Epithelial cell of esophagus (primary cell): ENCODE measurements around the gene GPC6.

Experiments used
- DNase-seq: peaks from one replicate; pipeline ENCODE4 v3.0.0; 2010; ENCODE audit warnings: low read depth
- H3K4me3 ChIP-seq: 2 replicates; pipeline ENCODE4 v1.5.1; 2011; ENCODE audit warnings: mild to moderate bottlenecking, low read length, control low read depth
- TF ChIP-seq, protein P1 (sequence below): IDR thresholded peaks from 2 replicates; pipeline ENCODE4 v1.5.1; 2011; ENCODE audit warnings: low read depth, mild to moderate bottlenecking, low read length, control low read depth, inconsistent platforms; ENCODE audit not compliant: insufficient read depth; ENCODE audit errors: missing control alignments

Gene GPC6

DNA sequence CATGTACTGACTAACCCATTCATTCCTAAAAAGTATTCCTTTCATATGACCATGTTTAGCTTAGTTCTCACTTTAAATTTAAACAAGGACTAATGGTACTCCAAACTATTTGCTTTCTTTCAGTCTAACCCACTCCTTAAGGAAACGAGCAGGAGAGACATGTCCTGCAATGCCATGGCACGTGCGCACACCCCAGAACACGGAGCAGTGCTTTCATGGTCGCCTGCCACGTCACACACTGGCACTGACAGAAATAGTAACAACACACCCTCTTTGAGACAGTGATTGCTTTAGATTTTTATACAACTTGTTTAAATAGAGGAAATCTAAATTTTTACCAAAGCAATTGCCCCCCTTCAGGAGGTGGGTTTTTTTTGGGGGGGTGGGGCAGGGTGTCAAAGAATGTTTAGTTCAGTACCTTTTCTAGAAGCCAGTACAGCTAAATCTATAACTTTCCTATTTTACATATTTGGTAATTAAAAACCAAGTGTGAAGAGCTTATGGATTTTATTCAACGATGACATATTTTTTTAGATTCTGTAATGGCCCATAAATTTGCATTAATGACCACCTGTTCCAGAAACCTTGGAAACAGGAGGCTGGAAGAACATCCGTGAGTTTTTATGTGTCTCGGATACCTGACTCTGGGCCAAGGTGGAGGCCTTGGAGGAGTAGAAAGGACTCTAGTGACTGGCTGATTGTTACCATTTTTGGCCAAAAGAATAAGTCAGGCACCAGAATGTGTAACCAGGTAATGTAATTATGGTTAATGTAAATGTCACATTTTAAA lies 1005.7 kb downstream of the GPC6 start:
- TF ChIP-seq, protein P1, sequence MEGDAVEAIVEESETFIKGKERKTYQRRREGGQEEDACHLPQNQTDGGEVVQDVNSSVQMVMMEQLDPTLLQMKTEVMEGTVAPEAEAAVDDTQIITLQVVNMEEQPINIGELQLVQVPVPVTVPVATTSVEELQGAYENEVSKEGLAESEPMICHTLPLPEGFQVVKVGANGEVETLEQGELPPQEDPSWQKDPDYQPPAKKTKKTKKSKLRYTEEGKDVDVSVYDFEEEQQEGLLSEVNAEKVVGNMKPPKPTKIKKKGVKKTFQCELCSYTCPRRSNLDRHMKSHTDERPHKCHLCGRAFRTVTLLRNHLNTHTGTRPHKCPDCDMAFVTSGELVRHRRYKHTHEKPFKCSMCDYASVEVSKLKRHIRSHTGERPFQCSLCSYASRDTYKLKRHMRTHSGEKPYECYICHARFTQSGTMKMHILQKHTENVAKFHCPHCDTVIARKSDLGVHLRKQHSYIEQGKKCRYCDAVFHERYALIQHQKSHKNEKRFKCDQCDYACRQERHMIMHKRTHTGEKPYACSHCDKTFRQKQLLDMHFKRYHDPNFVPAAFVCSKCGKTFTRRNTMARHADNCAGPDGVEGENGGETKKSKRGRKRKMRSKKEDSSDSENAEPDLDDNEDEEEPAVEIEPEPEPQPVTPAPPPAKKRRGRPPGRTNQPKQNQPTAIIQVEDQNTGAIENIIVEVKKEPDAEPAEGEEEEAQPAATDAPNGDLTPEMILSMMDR = no peak
- no peak for DNase-seq
- no peak overlapping the region for H3K4me3 ChIP-seq

DNA sequence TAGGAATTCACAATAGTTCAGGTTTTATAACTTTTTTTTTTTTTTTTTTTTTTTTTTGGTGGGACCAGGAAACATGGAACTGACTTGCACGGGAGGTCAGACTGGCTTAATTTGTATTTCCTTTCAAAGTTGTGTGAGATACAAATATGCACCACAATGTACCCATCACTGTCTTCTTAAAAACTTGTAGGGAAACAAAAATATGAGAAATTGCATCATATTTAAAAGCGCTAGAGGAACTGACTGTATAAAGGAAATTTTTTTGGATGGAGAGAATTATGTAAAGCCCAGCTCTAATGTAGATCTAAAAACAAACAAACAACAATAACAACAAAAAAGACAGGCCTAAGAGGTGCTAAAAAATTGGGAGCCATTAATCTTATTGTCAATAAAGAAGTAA lies 1006.3 kb downstream of the GPC6 start:
- TF ChIP-seq, protein P1 = no peak
- DNase-seq = no peak
- H3K4me3 ChIP-seq = no peak overlapping the region

DNA sequence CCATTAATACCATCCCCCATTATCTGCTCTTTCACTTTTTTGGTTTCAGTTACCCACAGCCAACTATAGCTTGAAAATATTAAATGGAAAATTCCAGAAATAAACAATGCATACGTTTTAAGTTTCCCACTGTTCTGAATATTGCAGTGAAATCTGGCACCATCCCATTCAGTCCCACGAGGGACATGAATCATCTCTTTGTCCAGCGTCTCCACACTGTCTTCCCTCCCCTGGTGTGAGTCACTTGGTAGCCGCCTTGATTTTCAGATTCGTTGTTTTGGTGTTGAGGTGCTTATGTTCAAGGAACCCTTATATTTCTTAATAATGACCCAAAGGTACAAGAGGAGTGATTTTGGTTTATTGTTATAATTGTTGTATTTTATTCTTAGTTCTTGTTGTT lies 1006.8 kb downstream of the GPC6 start:
- H3K4me3 ChIP-seq = no peak overlapping the region
- TF ChIP-seq, protein P1 = no peak
- DNase-seq = peak; percentile 90

DNA sequence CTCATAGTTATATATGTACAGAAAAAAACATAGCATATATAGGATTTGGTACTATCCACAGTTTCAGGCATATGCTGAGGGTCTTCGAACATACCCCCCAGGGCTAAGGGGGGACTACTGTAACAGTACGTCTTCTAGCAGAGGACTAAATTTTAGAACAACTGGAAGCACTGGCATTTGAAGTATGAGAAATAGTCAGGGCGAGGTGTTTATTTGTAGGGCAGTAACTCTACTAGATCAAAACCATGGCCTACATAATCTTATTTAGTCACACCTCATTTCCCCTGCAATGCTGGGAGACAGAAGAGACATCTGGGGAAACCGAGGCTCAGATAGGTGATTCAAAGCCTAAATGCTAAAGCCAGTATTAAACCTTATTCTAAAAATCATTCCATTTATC lies 1007.2 kb downstream of the GPC6 start:
- TF ChIP-seq, protein P1 = no peak
- H3K4me3 ChIP-seq = no peak overlapping the region
- no peak for DNase-seq

DNA sequence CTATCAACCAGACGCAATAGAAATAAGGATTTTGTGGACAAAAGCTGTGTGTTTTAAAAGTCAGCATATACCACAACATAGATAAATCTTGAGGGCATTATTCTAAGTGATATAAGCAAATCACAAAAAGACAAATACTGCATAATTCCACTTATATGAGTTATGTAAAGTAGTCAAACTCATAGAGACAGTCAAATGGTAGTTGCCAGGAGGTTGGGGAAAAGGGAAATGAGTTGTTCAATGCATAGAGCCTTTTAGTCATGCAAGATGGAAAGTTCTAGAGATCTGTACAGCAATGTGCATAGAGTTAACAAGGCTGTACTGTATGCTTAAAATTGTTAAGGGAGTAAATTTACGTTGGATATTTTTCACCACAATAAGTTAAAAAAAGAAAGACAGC lies 1008.1 kb downstream of the GPC6 start:
- no peak for DNase-seq
- TF ChIP-seq, protein P1 = no peak
- H3K4me3 ChIP-seq = no peak overlapping the region

DNA sequence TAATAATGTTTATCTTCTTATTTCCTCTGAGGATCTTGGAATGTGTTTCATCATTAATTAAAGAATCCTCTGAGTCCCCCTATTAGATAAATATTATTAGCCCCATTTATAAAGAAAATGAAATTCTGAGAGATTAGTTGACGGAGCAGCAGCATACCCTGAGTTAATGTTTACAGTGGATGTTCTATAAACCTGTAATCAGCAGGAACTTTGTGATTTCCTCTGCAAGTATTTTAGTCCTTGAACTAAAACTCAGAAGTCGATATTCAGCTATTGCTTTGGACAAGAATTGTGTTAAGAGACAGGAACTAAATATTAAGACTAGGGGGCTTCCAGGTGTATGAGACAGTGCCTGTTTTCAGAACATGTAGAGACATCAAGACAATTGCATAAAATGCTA lies 1009.5 kb downstream of the GPC6 start:
- H3K4me3 ChIP-seq = no peak overlapping the region
- TF ChIP-seq, protein P1 = no peak
- no peak for DNase-seq

DNA sequence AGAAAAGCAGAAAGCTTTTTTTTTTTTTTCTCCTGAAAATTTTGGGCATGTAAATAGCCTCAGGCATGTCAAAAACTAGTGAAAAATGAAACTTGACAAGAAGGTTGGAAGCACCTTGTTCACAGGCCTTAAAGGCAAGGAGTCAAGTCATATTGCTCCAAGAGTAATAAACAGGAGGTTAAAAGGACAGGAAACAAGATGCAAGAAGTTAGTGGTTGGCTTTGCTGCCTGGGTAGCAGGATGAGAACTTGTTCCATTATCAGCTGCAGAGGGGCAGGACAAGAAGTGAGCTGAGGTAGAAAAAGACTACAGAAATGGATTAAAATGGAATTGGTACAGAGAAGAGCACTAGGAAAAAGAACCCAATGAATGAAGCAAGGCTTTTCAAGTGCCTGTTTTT lies 1010.3 kb downstream of the GPC6 start:
- TF ChIP-seq, protein P1 = no peak
- no peak for DNase-seq
- H3K4me3 ChIP-seq = no peak overlapping the region
